ENCODE data around the gene ZSCAN18. TPM values are rescaled to one million over a fixed set of nuclear protein-coding genes. Genes with fewer than 3 reads are reported as not detected.

Gene ZSCAN18
- total RNA-seq, 2 experiments from 2014 or later: not detected

GRCh38 chr19:58134244-58134643, 36.2 kb upstream of the ZSCAN18 start:
- H3K36me3 ChIP-seq (ENCODE audit: insufficient read depth, low read length): peaks cover under 1% of the 10 kb centered on the region; the same call in 1 of the 2 replicates
- H3K4me3 ChIP-seq (ENCODE audit: low read depth, low read length, poor library complexity, severe bottlenecking): no peak overlapping the region
- DNase-seq (ENCODE audit: low spot score): no peak
- ChIA-PET POLR2A (no interaction called here), CTCF (ENCODE audit: unreplicated experiment) (no interaction called here)
- intact Hi-C loops (cut with micrococcal nuclease; ENCODE audit: unreplicated experiment): no loop called here
- H3K4me2 ChIP-seq (ENCODE audit: low read length): no peak overlapping the region
- H3K4me1 ChIP-seq (ENCODE audit: insufficient read depth, low read length, poor library complexity, severe bottlenecking): no peaks in the 10 kb centered on the region
- H3K79me2 ChIP-seq (ENCODE audit: insufficient read depth, low read depth, low read length): no peaks in the 10 kb centered on the region
- TF ChIP-seq, protein P1, sequence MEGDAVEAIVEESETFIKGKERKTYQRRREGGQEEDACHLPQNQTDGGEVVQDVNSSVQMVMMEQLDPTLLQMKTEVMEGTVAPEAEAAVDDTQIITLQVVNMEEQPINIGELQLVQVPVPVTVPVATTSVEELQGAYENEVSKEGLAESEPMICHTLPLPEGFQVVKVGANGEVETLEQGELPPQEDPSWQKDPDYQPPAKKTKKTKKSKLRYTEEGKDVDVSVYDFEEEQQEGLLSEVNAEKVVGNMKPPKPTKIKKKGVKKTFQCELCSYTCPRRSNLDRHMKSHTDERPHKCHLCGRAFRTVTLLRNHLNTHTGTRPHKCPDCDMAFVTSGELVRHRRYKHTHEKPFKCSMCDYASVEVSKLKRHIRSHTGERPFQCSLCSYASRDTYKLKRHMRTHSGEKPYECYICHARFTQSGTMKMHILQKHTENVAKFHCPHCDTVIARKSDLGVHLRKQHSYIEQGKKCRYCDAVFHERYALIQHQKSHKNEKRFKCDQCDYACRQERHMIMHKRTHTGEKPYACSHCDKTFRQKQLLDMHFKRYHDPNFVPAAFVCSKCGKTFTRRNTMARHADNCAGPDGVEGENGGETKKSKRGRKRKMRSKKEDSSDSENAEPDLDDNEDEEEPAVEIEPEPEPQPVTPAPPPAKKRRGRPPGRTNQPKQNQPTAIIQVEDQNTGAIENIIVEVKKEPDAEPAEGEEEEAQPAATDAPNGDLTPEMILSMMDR (conservative IDR thresholded peaks at IDR 0.05; ENCODE audit: low read length): no peak
- TF ChIP-seq EZH2phosphoT487 (IDR thresholded peaks at IDR 0.05; ENCODE audit: borderline replicate concordance, low read depth, low read length): no peak
- H3K27ac ChIP-seq (ENCODE audit: low read depth, low read length, poor library complexity, severe bottlenecking): no peak overlapping the region
- no TSS peak for BruUV-seq (replicated peaks)
- no peaks in the 10 kb centered on the region for H3K9me2 ChIP-seq (ENCODE audit: insufficient read depth, low read length)
- H3K9me3 ChIP-seq (ENCODE audit: low read length): peaks cover 9% of the 10 kb centered on the region; the same call in 1 of the 2 replicates
- no peaks in the 10 kb centered on the region for H4K20me1 ChIP-seq (ENCODE audit: insufficient read depth, low read length)
- H2AFZ ChIP-seq (ENCODE audit: low read length): no peak overlapping the region

DNA sequence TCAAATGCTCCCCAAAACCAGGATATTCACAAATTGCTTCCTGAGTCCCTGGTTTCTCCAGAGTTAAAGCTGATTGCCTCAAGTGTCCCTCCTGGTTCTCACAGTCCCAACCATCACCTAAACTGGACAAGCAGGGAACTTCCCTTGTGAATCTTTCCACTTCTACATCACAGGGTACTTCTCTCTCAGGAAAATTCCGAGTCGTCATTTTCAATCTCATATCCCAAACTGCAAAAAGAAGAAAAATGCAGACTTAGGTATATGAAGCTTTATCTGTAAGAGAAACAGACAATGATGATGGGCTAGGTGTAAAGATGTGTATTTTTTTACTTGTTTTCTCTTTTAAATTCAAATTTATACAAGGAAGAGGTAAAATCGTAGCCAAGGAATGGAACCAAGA, 31.3 kb upstream of the ZSCAN18 start:
- ChIA-PET POLR2A (no interaction called here), CTCF (ENCODE audit: unreplicated experiment) (no interaction called here)
- Histone ChIP-seq H3K9me3 (ENCODE audit: low read length) (peaks cover 23% of the 10 kb centered on the region), H4K20me1 (ENCODE audit: insufficient read depth, low read length) (no peaks in the 10 kb centered on the region), H3K4me2 (ENCODE audit: low read length) (no peak overlapping the region), H3K27ac (ENCODE audit: low read depth, low read length, poor library complexity, severe bottlenecking) (no peak overlapping the region), H3K36me3 (ENCODE audit: insufficient read depth, low read length) (peaks cover 10% of the 10 kb centered on the region), H3K79me2 (ENCODE audit: insufficient read depth, low read depth, low read length) (no peaks in the 10 kb centered on the region), H3K9me2 (ENCODE audit: insufficient read depth, low read length) (no peaks in the 10 kb centered on the region), H3K4me1 (ENCODE audit: insufficient read depth, low read length, poor library complexity, severe bottlenecking) (no peaks in the 10 kb centered on the region), H3K4me3 (ENCODE audit: low read depth, low read length, poor library complexity, severe bottlenecking) (no peak overlapping the region), H2AFZ (ENCODE audit: low read length) (no peak overlapping the region)
- TF ChIP-seq, protein P1 (conservative IDR thresholded peaks at IDR 0.05; ENCODE audit: low read length): no peak
- no peak for TF ChIP-seq EZH2phosphoT487 (IDR thresholded peaks at IDR 0.05; ENCODE audit: borderline replicate concordance, low read depth, low read length)
- intact Hi-C loops (cut with micrococcal nuclease; ENCODE audit: unreplicated experiment): no loop called here
- no TSS peak for BruUV-seq (replicated peaks)
- no peak for DNase-seq (ENCODE audit: low spot score)

GRCh38 chr19:58128041-58128685, 30.1 kb upstream of the ZSCAN18 start:
- Histone ChIP-seq H3K79me2 (ENCODE audit: insufficient read depth, low read depth, low read length) (no peaks in the 10 kb centered on the region), H3K36me3 (ENCODE audit: insufficient read depth, low read length) (peaks cover 10% of the 10 kb centered on the region), H3K27ac (ENCODE audit: low read depth, low read length, poor library complexity, severe bottlenecking) (no peak overlapping the region), H3K9me3 (ENCODE audit: low read length) (peaks cover 23% of the 10 kb centered on the region), H3K9me2 (ENCODE audit: insufficient read depth, low read length) (no peaks in the 10 kb centered on the region), H3K4me2 (ENCODE audit: low read length) (no peak overlapping the region), H4K20me1 (ENCODE audit: insufficient read depth, low read length) (no peaks in the 10 kb centered on the region), H2AFZ (ENCODE audit: low read length) (no peak overlapping the region), H3K4me1 (ENCODE audit: insufficient read depth, low read length, poor library complexity, severe bottlenecking) (no peaks in the 10 kb centered on the region), H3K4me3 (ENCODE audit: low read depth, low read length, poor library complexity, severe bottlenecking) (no peak overlapping the region)
- TF ChIP-seq EZH2phosphoT487 (IDR thresholded peaks at IDR 0.05; ENCODE audit: borderline replicate concordance, low read depth, low read length): no peak
- TF ChIP-seq, protein P1 (conservative IDR thresholded peaks at IDR 0.05; ENCODE audit: low read length): no peak
- intact Hi-C loops (cut with micrococcal nuclease; ENCODE audit: unreplicated experiment): no loop called here
- CTCF ChIA-PET (ENCODE audit: unreplicated experiment): no interaction called here
- BruUV-seq (replicated peaks): TSS peak; percentile 42
- DNase-seq (ENCODE audit: low spot score): no peak
- POLR2A ChIA-PET: no interaction called here

All from OCI-LY7 (cell line).